Ovary (tissue), 9 donors: ENCODE results near the gene CELF4. TPM values are rescaled to one million over a fixed set of nuclear protein-coding genes. Genes with fewer than 3 reads are reported as not detected.

Experiments used
- DNase-seq, 5 donors: peaks; one replicate each; pipeline ENCODE4 v3.0.0-alpha.2; 2019 to 2020
- H3K27ac ChIP-seq, 2 donors: fragments of 200-600 bp; one replicate each; pipeline versions ENCODE4 v1.5.1 to v1.8.0; 2019 to 2022
- H3K27me3 ChIP-seq: fragments of 200-600 bp; one replicate; pipeline ENCODE4 v1.8.0; 2022
- H3K36me3 ChIP-seq: fragments of 200-600 bp; sonication (generic); one replicate; pipeline ENCODE4 v1.5.1; 2019
- H3K4me1 ChIP-seq: one replicate; pipeline ENCODE4 v1.8.1; 2013; ENCODE audit warnings: mild to moderate bottlenecking, moderate library complexity; ENCODE audit not compliant: insufficient read depth
- H3K4me3 ChIP-seq: fragments of 200-600 bp; sonication (generic); one replicate; pipeline ENCODE4 v1.5.1; 2017
- H3K9me3 ChIP-seq, 2 donors: fragments of 200-600 bp in 1 of 2; sonication (generic) in 1 of 2; one replicate each; pipeline versions ENCODE4 v1.5.1 to v1.8.1; 2013 to 2019; ENCODE audit warnings: mild to moderate bottlenecking in 1 of 2, moderate library complexity in 1 of 2
- EP300 ChIP-seq: sonication (generic); formaldehyde crosslinking; IDR thresholded peaks from one replicate; pipeline ENCODE4 v1.6.1; 2017; ENCODE audit warnings: antibody characterized with exemption
- POLR2A ChIP-seq: fragments of 450-650 bp; IDR thresholded peaks from one replicate; pipeline ENCODE4 v1.6.1; 2017; ENCODE audit warnings: antibody characterized with exemption, mild to moderate bottlenecking, moderate library complexity
- WGBS, 3 donors: extraction: QIAGEN DNeasy Blood & Tissue Kit in 1 of 3; methylation state at CpG; one replicate each; pipeline versions ENCODE4 v1.1.5 to v1.1.7; 2013 to 2017; 5-methylcytosine and 5-hydroxymethylcytosine counted together
- intact Hi-C, 4 donors: fragments of 100-400 bp; cut with DNase I; formaldehyde crosslinking; loops; one replicate each; pipeline versions ENCODE4 v1.11.0 to v1.15.1; 2022 to 2023
- polyA plus RNA-seq, 2 donors: library from polyadenylated mRNA; stranded (reverse); fragments of 200-250 nt in 1 of 2; fragments of 350-450 nt in 1 of 2; fragmentation: Illumina TruSeq in 1 of 2; extraction: RNeasy Lipid Tissue Mini Kit (QIAGEN cat#74804) in 1 of 2; gene quantifications; one replicate each; pipeline ENCODE4 v1.2.3, GENCODE V29; 2013 to 2014
- total RNA-seq, 7 donors: library from RNA; depleted of rRNA in 2 of 7; stranded (reverse); fragments of >200 nt in 2 of 7; fragmentation: NEBNext Ultra II Directional in 3 of 7; extraction: Animal tissue kit (Norgen Biotek cat#: 25700) in 3 of 7; gene quantifications; one replicate each; pipeline versions ENCODE4 v1.1.0 to v1.2.4, GENCODE V29; 2016 to 2023
- TF ChIP-seq, protein P1 (sequence below), 3 donors: fragments of 450-650 bp in 2 of 3; fragments of 200-600 bp in 1 of 3; IDR thresholded peaks; one replicate each; pipeline versions ENCODE4 v1.5.1 to v1.8.0; 2016 to 2022; ENCODE audit warnings: antibody characterized with exemption in 3 of 3, mild to moderate bottlenecking in 1 of 3
- donor health status: DM: no; HTN: no; CAD: no; lungs with moderate emphysema.
- donor health status: DM: no; HTN: no; CAD: no.
- donor health status: Bipolar disorder and iron deficiency.
- donor health status: DM: yes; HTN: yes; CAD: no.
- donor health status: DM: no; HTN: no; CAD: no.
- donor health status: DM: yes; HTN: yes; CAD: no.

The CELF4 gene
- total and polyA plus RNA-seq, 9 donors, result 0.15 to 1.6 (median 1.1) TPM; not detected in 1

DNA sequence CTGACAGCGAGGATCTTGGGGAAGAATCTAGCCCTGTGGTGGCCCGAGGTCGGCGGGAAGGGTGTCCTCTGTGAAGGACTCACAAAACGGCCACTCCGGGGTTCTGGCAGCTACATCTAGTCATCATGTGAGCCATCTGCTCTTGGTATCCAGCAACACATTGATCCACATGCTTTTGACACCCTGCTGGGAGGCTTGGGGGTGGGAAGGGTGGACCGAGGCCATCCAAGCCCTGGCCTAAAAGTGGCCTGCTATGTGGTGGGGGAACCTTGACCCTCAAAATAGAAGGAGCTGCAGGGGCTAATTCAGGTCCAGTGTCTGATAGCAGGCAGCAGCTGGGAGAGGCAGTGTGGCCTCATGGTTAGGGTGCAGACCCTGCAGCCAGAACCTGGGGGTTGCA lies 145.7 kb downstream of the CELF4 start:
- DNase-seq, result no peak
- H3K36me3 ChIP-seq, result no peaks in the 10 kb centered on the region
- TF ChIP-seq, protein P1, sequence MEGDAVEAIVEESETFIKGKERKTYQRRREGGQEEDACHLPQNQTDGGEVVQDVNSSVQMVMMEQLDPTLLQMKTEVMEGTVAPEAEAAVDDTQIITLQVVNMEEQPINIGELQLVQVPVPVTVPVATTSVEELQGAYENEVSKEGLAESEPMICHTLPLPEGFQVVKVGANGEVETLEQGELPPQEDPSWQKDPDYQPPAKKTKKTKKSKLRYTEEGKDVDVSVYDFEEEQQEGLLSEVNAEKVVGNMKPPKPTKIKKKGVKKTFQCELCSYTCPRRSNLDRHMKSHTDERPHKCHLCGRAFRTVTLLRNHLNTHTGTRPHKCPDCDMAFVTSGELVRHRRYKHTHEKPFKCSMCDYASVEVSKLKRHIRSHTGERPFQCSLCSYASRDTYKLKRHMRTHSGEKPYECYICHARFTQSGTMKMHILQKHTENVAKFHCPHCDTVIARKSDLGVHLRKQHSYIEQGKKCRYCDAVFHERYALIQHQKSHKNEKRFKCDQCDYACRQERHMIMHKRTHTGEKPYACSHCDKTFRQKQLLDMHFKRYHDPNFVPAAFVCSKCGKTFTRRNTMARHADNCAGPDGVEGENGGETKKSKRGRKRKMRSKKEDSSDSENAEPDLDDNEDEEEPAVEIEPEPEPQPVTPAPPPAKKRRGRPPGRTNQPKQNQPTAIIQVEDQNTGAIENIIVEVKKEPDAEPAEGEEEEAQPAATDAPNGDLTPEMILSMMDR (IDR thresholded peaks at IDR 0.05), result no peak
- TF ChIP-seq POLR2A (no peak), EP300 (no peak)
- WGBS, 3 donors, result 83 to 94% (median 86%) methylated on average over 7 of the region's 7 CpGs
- intact Hi-C loops, result loop anchor here in 2 of 4 donors (10.0 kb wide), 2 partner anchors 65 to 75 kb away; no protein-coding TSS in a partner anchor
- H3K4me3 ChIP-seq, result no peak overlapping the region
- no peaks in the 10 kb centered on the region for H3K27me3 ChIP-seq
- no peaks in the 10 kb centered on the region for H3K9me3 ChIP-seq
- no peak overlapping the region for H3K27ac ChIP-seq
- no peaks in the 10 kb centered on the region for H3K4me1 ChIP-seq

DNA sequence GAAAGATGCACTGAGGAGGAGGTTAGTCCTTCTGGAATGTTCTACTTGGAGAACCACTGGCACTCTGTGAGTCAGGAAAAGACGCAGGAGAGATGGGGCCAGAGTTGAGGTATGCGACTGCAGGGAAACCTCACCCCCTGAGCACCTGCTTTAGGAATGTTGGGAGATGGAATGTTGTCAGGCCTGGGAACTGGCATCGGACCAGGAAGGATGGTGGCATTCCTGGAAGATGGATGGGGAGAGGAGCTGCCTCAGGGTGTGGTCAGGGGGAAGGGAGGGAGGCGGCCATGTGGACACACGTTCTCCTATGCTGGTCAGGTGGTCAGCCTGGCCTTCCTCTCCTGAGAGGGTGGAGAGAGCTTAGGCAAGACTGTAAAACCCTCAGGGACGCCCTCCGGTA lies 146.3 kb downstream of the CELF4 start:
- no peaks in the 10 kb centered on the region for H3K27me3 ChIP-seq
- WGBS, 3 donors, result 87 to 90% (median 90%) methylated on average over 7 of the region's 7 CpGs
- no peak overlapping the region for H3K4me3 ChIP-seq
- no peaks in the 10 kb centered on the region for H3K4me1 ChIP-seq
- intact Hi-C loops, result no loop called here
- H3K36me3 ChIP-seq, result no peaks in the 10 kb centered on the region
- H3K27ac ChIP-seq, result no peak overlapping the region
- no peak for DNase-seq
- H3K9me3 ChIP-seq, result no peaks in the 10 kb centered on the region
- no peak for TF ChIP-seq POLR2A
- TF ChIP-seq, protein P1 (IDR thresholded peaks at IDR 0.05), result no peak
- TF ChIP-seq EP300, result no peak

DNA sequence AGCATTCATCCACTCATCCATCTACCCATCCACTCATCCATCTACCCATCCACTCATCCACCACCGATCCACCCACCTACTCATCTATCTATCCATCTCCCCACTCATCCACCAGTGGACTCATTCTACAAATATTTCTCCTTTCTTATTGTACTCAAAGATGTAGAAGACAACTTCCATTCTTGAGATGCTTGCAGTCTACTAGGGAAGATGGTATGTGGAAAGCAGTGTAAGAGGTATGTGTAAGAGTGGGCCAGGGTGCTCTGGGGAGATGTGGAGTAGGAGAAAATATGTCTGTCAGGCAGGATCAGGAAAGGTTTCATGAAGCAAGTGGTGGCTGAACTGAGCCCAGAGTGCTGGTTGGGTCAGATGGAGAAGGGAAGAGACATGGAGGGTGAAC lies 150.8 kb downstream of the CELF4 start:
- WGBS, 3 donors, result 94 to 100% (median 100%) methylated on average over 1 of the region's 1 CpG
- DNase-seq, result no peak
- no peaks in the 10 kb centered on the region for H3K4me1 ChIP-seq
- H3K4me3 ChIP-seq, result no peak overlapping the region
- TF ChIP-seq POLR2A (no peak), EP300 (no peak)
- TF ChIP-seq, protein P1 (IDR thresholded peaks at IDR 0.05), result no peak
- intact Hi-C loops, result no loop called here
- no peaks in the 10 kb centered on the region for H3K27me3 ChIP-seq
- H3K27ac ChIP-seq, result no peak overlapping the region
- no peaks in the 10 kb centered on the region for H3K9me3 ChIP-seq
- no peaks in the 10 kb centered on the region for H3K36me3 ChIP-seq

DNA sequence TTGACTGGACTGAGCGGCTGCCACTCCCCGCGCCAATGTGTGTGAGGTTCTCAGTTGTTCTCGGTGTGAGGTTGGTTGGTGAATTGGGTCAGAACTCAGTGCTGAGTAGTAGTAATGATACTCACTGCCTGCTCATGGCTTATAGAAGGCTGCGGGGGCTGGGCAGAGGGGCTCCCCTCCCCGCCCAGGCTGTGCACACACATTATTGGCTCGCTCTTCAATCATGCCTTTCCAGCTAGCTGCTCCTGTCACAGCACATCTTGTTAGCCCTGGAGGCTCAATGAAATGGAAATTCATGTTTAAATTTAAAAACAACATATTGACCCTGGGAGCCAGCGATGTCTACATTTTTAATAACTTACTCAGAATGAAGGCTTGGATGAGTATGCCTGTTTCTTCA lies 152.8 kb downstream of the CELF4 start:
- H3K36me3 ChIP-seq, result no peaks in the 10 kb centered on the region
- TF ChIP-seq POLR2A (no peak), EP300 (no peak)
- TF ChIP-seq, protein P1 (IDR thresholded peaks at IDR 0.05), result no peak
- WGBS, 3 donors, result 92 to 95% (median 94%) methylated on average over 8 of the region's 8 CpGs
- intact Hi-C loops, result no loop called here
- H3K9me3 ChIP-seq, result no peaks in the 10 kb centered on the region
- H3K27ac ChIP-seq, result no peak overlapping the region
- DNase-seq, result no peak
- H3K27me3 ChIP-seq, result no peaks in the 10 kb centered on the region
- H3K4me3 ChIP-seq, result no peak overlapping the region
- no peaks in the 10 kb centered on the region for H3K4me1 ChIP-seq

DNA sequence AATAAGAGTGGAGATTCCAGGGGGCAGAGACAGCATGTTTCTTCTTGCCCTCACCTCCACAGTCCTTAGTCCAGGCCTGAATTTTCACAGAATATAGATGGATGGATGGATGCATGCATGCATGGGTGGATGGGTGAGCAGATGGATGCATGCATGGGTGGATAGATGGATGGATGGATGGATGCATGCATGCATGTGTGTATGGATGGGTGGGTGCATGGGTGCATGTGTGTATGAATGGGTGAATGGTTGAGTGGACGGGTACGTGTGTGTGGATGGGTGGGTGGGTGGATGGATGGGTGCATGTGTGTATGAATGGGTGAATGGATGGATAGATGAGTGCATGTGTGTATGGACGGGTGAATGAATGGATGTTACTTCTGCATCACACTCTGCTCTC lies 153.3 kb downstream of the CELF4 start:
- H3K4me1 ChIP-seq, result no peaks in the 10 kb centered on the region
- H3K27ac ChIP-seq, result no peak overlapping the region
- H3K27me3 ChIP-seq, result no peaks in the 10 kb centered on the region
- no peak for DNase-seq
- no peaks in the 10 kb centered on the region for H3K9me3 ChIP-seq
- H3K36me3 ChIP-seq, result no peaks in the 10 kb centered on the region
- intact Hi-C loops, result no loop called here
- H3K4me3 ChIP-seq, result no peak overlapping the region
- TF ChIP-seq, protein P1 (IDR thresholded peaks at IDR 0.05), result no peak
- no peak for TF ChIP-seq EP300
- no peak for TF ChIP-seq POLR2A
- WGBS, 3 donors, result 86 to 94% (median 88%) methylated on average over 3 of the region's 3 CpGs
